GM21367 (cell line): ENCODE measurements around the gene PPHLN1.
"Not testable (repeated sequence)": the region's sequence is repeated elsewhere in the genome, so short reads cannot be mapped to it uniquely, and the experiment has no call there.

ENCODE experiments used
- ATAC-seq: cut with Tn5 transposase; IDR thresholded peaks from one replicate; pipeline ENCODE4 v1.9.1; 2021; ENCODE audit not compliant: unreplicated experiment

Gene PPHLN1

DNA sequence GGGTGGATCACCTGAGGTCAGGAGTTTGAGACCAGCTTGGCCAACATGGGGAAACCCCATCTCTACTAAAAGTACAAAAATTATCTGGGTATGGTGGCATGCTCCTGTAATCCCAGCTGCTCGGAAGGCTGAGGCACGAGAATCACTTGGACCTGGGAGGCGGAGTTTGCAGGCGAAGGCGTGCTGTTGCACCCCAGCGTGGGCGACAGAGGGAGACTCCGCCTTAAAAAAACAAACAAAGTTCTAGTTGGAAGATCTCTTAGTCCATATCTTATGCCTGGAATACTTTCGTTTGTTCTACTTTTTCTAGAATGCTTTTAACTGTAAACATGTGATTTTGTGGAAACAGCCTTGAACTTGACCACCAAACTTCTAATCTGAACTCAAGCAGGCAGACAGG is 38.7 kb downstream of the PPHLN1 start:
- ATAC-seq: no peak

- no peak for ATAC-seq
Measured at GRCh38 chr12:42365486-42365885, 39.5 kb downstream of the PPHLN1 start.

DNA sequence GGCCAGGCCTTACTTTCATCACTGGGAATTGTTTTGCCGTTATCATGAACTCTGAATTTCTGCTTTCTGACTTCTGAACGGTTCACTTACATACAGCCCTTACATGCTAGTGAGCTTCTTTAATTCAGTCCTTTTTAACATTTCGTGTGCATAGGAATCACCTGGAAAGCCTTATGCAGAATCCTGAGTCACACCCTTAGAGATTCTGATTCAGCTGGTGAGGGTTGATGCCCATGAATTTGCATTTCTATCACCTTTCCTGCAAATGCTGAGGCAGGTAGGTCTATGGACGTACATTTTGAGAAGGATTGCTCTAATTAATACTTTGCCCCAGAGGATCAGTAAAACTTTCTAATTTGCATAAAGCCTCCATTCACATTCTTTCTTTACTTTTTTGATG is 44.0 kb downstream of the PPHLN1 start:
- no peak for ATAC-seq

DNA sequence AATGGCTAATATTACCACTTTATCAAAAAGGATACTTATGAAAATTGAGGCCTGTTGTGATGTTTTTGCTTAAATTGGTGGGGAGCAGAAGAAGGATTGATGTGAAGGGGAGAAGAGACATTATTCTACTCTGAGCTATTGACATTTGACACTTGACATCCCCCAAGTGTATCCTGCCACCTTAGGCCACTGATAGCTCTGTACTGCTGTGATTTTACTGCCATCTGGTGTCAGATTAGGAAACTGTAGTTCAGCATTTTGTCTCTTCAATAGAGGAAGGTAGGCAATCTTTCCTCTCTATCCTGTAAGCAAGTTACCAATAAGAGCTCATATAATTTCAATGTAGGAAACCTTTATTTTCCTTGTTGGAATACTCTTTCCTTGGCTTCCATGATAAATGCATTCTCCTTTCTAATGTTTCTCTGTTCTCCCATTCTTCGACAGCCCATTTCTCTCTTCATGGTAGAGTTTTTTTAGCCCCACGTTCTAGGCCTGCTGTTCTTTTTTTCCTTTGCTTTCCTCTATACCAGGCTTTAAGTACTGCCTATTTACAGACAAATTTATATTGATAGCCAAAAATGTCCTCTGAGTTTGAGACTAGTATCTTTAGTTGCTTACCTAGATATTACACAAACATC is 46.3 kb downstream of the PPHLN1 start:
- ATAC-seq: peak; percentile 88

- ATAC-seq: no peak
Measured at GRCh38 chr12:42373669-42374068, 47.7 kb downstream of the PPHLN1 start.

DNA sequence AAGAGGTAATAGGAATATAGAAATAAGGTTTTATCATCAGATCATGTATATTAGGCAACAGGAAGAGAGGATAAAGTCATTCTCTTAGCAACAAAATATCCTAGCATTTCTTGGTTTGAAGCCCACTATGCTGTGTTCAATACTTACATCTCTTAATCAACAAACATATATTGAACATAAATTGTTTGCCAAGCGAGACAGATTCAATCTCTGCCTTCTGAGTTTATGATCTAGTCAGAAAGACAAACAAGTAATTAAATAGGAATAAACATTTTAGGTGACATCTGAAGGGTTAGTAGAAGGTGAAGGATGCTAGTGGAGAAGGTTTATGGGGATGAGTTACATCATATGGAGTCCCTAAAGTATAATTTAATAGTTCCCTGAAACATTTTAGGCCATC is 54.8 kb downstream of the PPHLN1 start:
- no peak for ATAC-seq

GRCh38 chr12:42382013-42382696 is 56.2 kb downstream of the PPHLN1 start:
- ATAC-seq: no peak

DNA sequence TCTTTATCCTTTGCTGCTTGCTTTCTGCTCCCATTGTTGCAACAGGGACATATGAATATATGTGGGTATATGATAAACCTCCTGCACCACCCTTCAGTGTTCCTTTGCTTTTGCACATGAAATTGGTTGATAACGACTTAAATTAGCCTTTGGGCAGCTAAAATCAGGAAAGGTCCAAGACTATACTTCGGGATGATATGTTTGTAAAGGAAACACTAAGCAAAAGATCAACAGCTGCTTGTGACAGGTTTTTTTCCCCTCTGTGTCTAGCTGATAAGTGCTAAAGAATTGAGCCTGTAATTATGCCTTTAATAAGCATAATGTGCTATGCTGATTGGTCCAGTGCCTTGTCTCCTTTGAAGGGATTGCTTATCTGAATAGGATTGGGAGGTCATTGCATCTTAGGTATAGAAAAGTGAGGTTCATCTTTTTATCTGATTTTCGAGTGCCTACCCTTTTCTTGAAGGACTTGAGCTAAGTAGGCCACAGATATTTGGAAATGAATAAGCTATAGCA is 59.4 kb downstream of the PPHLN1 start:
- no peak for ATAC-seq

DNA sequence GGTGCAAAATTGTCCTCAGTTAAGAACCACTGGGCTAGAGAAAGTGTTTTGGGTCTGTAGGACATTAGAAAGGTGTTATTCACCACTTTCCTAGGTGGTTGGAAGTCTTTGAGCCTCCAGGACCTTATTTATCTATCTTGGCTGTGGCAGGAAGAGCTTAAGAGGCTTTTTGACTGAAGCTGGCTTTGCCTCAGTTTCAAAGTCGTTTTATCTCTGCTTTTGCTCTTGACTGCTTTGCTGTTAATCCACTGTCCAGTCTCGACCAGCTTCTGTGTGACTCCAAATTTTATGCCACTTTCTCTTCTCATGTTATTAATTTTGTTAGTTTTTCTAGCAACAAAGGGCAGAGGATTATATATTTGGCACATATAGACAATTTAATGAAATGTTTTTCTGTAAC is 60.3 kb downstream of the PPHLN1 start:
- ATAC-seq: no peak

DNA sequence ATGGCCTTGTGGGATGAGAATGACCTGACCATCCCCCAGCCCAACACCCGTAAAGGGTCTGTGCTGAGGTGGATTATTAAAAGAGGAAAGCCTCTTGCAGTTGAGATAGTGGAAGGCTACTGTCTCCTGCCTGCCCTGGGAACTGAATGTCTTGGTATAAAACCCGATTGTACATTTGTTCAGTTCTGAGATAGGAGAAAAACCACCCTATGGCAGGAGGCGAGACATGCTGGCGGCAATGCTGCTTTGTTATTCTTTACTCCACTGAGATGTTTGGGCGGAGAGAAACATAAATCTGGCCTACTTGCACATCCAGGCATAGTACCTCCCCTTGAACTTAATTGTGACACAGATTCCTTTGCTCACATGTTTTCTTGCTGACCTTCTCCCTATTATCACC is 62.1 kb downstream of the PPHLN1 start:
- not testable (repeated sequence) for ATAC-seq

DNA sequence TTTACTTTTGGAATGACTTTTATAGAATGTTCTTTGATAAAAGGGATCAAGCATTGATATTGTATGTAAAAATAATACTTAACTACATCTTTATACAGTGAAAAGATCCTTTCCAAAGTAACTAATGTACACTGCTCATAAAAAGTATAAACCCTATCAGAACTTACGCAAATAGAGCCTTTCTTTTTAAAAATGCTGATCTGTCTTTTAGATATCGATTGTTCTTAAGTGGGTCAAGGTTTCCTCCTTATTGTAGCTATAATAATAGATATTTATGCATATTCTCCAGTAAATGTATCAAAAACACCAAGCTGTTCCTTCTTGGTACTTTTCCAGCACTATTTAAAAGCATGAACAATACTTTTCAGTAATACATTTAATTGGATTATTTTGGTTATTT is 68.5 kb downstream of the PPHLN1 start:
- ATAC-seq: no peak

DNA sequence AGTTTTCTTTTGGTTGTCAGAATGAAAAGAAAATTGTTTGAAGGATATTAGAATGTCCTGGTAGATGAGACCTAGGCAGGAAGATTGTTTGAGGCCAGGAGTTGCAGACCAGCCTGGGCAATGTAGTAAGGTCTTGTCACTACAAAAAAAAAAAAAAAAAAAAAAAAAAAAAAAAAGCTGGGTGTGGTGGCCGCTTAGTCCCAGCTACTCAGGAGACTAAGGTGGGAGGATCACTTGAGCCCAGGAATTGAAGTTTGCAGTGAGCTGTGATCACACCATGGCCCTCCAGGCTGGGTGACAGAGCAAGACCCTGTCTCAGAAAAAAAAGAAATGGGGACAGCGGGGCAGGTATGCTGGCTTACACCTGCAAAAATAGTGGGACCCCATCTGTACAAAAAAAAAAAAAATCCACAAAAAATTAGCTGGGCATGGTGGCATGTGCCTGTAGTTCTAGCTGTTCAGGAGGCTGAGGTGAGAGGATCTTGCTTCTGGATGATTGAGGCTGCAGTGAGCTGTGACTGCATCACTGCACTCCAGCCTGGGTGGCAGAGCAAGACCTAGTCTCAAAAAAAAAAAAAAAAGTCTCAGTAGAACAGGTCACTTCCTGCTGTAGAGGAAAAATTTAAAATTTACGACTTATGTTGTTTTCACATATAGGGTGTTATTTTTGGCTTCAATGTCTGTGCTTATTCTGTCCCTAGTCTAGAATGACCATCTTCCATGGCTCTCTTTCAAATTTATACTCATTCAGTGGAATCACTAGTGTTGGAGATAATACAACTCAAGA is 70.7 kb downstream of the PPHLN1 start:
- ATAC-seq: peak; percentile 66

DNA sequence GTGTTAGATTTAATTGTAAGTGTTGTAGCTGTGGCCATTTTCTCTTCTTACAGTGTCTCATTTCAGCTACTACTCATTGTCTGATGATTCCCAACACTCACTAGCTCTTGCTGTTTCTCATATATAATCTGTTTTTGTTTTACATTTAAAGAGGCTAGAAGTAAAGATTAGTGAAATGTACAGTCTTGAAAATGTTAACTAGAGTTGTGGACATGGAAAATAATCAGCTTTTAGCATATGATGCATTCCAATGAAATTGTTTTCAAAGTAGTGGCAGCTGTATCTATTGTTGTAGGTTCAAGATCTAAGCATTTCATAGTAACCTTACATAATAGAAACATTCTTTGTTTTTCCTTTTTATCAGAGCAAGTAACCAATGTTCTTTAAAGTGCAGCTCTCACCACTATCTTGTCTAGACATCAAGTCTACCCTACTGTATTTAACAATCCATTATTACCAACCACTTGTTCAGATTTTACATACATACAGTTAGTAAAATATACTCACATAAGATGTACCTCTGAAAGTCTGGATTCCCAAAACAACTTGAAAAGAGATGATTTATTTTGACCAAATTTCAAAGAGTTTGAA is 76.9 kb downstream of the PPHLN1 start:
- no peak for ATAC-seq

DNA sequence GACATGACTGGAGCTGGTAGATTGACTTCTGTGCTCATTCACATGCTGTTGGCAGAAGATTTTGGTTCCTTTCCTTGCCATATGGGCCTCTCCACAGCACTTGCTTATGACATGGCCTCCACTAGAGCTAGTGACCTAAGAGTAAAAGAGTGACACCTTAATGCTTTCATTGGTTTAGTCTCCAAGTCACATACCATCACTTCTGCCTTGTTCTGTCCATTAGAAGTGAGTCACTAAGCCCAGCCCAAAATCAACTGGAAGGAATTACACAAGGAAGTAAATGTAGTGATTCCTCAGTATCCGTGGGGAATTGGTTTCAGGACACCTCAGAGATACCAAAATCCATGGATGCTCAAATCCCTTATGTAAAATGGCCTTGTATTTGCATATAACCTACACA is 81.3 kb downstream of the PPHLN1 start:
- ATAC-seq: no peak

DNA sequence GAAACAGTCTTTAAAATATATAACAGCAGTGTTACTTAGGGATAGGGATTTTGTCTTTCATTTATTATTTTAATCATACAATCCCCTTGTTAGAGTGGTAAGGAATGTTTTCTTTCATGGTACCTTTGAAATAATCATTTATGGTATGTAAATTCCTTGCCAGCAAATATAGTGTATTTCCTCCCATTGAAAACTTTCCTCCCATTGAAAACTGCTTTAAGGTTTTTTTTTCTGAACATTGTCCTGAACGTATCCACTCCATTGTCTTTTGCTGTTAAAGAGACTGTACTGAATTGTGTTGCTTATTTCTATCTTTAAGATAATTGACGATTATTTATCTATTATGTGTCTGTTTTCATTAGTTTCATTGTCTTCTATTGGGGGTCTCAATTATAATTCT is 83.5 kb downstream of the PPHLN1 start:
- no peak for ATAC-seq

DNA sequence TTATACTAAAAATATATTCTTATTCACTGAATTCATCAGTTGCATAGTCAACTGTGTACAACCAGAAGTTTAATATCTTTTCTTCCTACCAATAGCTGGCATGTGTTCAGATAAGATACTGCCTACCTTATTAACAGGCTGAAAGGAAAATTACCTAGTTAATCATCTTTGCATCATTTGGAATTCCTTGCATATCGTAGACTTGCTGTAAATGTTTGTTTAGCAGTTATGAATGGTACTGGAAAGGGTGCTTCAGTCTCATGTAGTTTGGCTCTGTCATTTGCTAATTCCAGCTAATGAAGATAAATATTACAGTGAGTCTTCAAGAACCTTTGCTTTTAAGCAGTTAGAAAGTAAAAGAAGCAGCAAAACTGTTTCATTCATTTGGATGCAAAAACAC is 84.4 kb downstream of the PPHLN1 start:
- ATAC-seq: no peak

- no peak for ATAC-seq
Measured at GRCh38 chr12:42420395-42420794, 94.4 kb downstream of the PPHLN1 start.

- peak; percentile 94 for ATAC-seq
Measured at GRCh38 chr12:42421844-42422779, 96.1 kb downstream of the PPHLN1 start.

- no peak for ATAC-seq
Measured at GRCh38 chr12:42422785-42423184, 96.8 kb downstream of the PPHLN1 start.

DNA sequence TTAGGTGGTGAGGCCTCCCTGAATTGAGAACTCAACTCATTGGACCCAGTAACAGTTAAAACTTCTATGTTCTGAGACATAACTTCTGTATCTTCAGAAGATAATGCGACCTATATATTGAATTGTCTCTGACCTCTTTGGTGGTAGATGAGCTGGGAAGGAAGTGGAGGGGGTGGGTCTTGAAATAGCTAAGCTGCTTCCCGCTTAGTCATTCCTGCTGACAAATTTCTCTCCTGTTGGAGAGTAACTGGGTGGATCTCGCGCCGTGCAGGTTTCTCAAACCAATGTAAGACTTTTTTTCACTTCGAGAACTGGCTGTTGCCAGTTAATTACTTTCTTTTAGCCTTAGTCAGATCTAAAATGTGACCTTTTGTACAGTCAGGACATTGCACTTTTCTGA is 100.8 kb downstream of the PPHLN1 start:
- ATAC-seq: no peak
